DMS153 treated with DMSO at 0.1 percent for 48 hours (cell line): ENCODE data around the gene RDM1.
A peak's percentile ranks its signal among the peaks of the same experiment; 100 is the strongest.
"Not testable (repeated sequence)": the region's sequence is repeated elsewhere in the genome, so short reads cannot be mapped to it uniquely, and the experiment has no call there.

Source experiments
- DNase-seq: peaks from one replicate; lab custom pipeline; 2025; ENCODE audit not compliant: unreplicated experiment; lab: John Stamatoyannopoulos, UW

RDM1 gene

DNA sequence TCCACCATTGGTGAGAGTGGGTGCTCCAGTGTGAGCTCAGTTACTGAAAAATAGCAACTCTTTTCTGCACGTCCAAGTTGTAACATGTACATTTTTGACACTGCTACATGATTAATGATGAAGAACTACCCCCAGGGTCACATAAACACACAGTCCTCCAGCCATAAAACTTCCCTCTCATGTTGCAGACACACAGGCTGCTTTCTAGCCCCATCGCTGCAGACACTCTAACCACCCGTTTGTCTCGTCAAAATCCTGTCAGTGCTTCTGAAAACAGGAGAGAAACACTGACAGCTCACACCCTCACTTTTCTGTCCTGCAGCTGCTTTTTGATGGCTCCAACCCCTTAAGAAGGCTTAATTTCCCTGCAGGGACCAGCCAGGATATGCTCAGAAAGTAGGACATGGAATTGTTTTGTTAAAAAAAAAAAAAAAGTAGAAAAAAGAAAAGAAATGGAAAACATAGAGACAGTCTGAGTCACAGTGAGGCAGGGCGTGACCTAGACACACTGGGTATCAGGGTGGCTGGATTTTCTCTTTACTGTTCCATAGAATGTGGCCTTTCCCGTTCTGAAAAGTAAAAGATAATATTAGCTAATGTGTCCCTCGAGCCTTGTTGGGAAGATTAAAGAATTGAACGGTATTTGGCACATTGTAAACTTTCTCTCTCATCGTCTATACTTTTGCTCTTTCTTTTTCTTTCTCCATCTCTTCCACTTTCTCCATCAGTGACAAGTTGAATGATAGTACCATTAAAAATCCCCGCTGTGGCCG, 29.7 kb downstream of the RDM1 start:
- no peak for DNase-seq

DNA sequence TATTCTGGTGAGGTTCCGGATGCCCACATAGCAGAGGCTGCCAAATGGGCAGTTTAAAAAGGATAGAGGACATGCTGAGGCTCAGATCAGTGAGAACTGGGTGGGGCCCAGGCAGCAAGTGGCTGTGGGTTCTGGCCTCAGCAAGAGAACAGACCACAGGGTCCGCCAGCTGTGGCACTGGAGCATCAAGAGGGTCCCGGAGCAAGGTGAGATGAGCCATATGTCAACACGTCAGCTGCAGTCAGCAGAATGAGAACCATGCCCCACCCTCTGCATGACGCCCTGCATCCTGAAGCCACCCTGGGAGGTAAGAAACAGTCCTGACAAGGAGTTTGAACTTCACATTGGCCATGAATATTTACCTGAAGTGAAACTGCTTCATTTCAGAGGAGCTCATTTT, 30.3 kb downstream of the RDM1 start:
- DNase-seq = no peak

DNA sequence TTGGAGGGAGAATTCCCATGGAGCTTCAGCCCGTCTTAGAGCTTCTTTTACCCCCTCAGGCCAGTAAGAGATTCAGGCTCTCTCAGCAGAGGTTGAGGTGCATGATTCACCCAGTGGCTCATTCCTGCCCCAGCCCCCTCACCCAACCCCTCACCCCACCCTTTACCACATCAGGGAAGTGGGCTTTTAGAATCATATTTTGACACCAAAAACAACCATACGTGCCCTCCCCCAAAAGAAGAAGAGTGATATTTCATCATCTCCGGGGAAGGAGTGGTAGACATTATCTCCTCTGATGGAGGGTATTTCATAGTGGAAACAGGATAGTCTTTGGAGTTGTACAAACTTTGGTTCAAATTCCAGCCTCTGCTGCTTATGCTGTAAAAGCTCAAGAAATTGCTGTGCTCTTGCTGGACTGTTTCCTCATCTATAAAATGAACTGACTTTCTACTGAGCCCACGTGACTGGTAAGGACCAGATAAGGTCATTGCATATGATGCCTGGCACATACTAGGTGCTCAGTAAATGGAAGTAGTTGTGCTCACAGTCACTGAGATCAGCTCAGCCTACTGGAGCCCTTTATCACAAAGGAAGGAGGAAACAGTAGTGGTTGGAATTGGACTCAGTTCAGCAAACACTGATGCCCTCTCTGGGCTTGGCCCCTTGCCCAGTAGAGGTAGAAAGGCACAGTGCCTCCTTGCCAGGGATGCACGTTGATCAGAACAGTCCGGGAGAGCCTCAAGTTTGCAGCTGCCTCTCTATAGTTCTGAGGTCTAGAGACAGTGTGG, 32.1 kb downstream of the RDM1 start:
- DNase-seq = peak; percentile 6

DNA sequence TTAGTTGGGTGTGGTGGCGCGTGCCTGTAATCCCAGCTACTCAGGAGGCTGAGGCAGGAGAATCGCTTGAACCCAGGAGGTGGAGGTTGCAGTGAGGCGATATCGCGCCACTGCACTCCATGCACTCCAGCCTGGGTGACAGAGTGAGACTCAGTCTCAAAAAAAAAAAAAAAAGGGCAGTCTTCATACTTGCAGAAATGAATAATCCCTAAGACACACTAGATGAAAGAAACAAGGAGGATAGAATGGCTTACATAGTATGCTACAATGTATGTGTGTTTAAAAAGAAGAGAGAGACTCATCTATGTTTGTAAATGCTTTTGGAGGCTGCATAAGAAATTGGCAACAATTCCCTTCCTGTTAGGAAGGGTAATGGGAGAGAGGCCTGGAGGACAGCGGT, 32.8 kb downstream of the RDM1 start:
- not testable (repeated sequence) for DNase-seq

DNA sequence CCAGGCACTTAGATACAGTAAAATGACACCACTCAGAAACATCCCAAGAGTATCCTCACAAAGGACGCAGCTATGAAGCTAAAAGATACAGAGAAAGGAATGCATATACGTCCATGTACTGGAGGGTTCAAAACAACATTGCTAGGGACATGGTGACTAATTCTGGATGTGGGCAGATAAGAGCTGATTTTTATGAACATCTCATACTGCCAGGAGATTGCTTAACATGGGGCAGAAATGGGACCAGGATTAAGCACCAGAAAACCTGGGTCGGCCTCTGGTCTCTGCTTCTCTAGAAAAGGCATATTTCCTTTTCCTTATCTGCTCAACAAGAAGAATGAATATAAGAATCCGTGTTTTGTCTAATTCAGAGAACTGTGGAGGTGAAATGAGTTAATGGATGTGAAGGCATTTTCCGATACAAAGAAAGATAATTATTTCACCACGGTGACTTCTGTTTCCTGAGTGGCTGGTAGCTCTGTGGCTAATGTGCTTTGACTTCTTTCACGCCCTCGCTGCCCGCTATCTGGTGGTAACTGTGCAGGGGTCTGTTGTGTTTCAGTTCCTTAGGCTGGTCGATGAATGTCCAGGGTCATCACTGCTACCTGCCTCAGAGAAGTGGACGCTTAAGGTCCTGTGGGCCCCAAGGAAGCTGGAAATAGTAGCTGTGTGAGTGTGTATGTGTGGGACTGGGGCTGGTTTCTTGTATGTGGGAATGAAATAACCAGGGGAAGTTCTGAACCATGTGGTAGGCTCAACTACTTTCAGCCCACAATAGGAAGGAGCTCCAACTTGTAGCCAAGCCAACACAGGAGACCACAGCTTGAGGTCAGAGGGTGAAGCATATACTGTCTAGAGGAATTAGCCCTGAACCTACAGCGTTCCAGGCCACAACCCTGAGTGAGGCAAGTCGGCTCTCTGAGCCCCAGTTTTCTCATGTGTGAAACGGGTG, 34.7 kb downstream of the RDM1 start:
- no peak for DNase-seq

DNA sequence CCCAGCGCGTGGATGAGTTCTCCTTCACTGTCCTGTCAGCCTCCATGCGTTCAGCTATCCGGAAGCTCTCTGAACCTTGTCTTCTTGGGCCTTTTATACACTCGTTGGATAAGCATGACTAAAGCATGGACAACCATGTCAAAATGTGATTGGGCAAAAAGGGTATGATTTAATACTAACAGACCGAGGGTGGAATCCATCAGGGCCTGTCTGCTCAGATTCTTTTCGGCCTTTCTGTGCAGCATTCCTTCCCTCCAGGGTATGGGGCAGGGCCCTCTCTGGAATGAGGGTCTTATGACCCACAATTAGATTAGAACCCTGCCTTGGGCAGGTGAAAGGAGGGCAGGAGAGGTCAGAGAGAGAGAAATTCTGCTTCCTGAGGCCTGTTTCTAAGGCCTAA, 36.4 kb downstream of the RDM1 start:
- no peak for DNase-seq

DNA sequence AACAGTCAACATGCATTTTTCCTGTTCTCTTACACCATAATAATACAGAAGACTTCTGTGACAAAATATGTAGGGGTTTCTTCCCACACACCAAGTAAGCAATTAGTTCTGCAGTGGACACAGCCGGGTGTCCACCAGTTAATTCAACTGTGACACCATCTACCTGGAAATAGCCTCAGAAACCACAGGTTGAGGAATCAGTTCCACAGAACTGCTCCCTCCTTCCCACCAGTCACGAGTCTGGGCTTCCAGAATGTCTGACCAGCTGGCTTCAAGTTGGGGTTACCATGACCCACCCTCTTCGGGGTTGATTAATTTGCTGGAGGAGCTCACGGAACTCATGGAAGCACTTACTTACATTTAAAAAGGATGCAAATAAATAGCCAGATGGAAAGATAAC, 36.8 kb downstream of the RDM1 start:
- DNase-seq = no peak

DNA sequence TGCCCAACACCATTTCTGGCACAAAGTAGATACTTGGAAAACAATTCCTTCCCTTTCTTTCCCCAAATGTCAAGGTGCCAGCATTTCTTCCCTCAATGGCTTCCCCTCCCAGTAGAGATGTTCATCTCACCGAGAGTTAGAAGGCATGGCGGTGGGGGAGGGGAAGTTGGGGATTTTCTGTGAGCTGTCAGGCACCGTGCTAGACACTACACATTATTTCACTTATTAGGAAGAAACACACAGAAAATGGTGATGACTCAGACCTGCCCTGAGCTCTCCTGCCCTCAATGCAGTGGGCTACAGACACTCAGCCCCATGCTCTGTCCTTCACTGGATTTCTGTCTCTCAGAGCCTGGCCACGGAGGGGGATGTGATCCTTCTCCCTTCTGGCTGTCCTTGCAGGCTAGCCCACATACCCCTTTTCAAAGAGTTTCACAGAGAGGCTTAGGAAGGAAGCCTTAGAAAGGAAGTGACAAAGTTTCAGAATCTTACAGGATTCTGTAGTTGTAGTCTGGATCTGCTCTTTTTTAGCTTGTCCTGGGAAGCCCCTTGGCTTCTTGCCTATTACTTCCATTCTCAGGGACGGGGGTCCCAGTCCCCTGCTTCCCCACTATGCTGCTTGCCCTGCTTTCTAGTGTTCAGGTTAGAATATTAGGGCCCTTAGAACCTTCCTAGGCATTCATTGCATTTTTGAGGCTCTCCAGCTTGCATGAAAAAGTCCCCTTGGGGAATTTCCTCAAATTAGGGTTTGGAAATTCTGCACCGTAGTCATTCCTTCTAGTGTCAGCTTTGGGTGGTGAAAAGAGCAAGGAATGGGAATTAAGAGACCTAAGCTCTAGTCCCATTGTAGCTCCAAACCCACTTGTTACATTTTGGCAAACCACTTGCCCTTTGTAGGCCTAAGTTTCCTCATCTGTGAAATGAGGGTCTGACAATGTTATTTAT, 38.2 kb downstream of the RDM1 start:
- no peak for DNase-seq

DNA sequence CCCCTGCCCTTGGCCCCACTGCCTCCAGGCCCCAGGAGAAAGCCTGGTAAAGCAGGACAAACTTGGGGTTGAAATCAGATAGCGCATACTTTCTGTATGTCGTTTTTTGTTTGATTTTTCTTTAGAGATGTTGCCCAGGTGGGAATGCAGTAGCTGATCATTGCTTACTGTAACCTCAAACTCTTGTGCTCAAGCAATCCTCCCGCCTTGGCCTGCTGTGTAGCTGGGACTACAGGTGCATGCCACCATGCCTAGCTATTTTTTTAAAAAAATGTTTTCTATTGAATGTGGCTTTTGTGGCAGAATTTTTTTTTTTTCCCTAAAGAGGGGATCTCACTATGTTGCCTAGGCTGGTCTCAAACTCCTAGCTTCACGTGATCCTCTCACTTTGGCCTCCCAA, 39.3 kb downstream of the RDM1 start:
- no peak for DNase-seq

DNA sequence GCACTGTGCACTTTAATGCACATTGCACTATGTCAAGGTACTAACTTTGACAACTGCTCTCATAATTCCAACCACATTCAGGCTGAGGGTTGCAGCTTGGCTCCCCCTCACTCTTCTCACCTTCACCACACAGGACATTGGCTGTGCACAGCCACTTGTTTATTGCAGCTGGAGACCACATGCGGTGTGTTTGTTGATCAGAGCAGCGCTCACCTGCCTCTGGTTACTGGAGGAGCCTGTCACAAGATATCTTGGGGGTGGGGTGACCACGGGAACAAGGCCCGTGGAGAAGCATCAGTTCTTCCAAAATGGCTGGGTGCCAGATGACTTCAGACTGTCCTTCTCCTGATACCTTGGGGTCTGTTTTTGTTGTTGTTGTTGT, 39.8 kb downstream of the RDM1 start:
- DNase-seq = no peak

DNA sequence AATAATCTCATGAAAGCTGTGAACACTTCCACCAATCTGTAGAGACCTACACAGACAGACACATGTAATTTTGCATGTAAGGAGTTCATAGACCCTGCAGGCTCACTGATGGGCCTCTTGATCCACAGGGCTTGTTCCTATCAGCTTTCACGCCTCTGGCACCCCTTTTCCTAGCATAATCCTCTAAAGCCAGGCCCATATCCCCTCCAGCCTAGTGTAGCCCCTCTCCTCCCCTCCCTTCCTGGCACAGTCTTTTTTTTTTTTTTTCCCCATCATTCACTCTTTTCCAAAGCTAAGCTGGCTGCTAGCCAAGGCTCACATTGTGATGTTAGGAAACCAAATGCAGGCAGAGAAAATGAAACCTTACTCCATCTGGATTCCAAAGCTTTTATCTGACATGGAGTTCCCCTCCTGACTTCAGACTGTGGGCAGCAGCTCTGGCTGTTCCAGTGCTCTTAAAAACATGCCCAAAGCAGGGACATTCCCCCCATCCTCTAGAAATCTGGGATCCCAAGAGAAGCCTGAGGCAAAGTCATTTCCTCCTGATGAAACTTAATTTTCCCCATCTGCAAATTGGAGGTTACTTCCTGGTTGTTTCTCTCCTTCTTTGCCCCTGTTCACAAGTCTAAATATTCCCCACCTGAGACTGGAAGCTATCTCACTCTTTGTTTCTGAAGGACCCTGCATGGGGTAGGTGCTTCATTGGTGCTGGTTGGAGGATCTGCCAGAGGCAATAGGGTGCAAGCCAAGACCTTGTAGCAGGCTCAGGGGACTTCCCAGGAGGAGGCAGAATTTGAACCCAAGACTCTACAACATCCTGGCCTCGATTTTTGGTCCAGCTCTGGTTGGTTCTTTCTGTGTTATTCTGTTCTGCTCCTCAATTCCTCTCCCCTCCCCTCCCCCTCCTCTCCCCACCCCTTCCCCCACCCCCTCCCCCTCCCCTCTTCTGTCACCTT, 40.5 kb downstream of the RDM1 start:
- no peak for DNase-seq

DNA sequence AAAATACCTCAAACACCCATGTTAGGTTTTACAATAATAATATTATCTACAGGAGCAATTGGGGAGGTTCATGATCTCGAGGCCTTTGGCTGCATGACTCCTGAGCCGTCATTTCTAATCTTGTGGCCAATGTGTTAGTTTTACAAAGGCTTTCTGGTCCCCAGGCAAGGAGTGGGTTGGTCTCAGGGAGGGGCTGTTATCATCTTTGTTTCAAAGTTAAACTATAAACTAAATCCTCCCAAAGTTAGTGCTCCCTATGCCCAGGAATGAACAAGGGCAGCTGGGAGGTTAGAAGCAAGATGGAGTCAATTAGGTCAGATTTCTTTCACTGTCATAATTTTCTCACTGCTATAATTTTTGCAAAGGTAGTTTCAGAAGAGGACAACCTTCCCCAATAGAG, 41.3 kb downstream of the RDM1 start:
- no peak for DNase-seq

DNA sequence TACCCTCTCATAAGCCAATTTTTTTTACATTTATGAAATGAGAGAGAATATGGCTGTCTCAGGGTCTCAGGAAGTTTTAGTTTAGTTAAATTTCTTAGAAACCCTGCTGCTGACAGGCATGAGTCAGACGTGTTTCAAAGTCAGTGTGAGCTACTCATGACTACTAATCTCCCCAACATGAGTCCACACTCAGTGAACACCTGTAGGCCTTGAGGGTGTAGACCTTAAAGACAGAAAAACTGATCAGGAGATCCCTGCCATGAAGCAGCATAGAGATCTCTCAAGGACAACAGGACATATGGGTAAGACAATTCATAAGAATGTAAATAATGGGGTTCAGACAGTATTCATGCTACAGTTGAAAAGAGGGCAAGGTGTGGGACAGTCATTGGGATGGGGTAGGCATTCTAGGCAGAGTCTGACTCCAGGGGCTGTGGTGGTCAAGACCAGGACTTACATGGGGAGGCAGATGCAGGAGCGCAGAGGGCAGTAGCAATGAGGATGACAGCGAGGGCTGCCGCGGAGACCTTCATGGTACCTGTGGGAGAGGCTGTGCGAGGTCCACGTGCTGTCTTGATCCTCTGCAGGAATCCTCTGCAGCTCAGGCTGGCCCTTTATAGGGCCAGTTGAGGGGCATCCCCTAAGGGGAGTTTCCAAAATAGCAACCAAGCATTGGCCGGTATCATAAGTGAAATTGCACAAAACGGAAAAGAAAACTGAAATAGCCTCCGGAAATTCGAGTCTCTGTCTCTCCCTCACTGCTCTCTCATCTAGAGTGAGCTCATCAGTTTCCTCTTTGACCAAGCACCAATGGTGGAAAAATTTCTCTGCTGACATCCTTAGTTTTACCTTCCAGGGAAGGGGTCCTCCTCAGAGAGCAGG, 50.6 kb downstream of the RDM1 start, which contains the start of gene CCL5:
TSS of gene CCL5 (minus strand) at position 588 of the 882 bp plus-strand sequence.
- no peak for DNase-seq

DNA sequence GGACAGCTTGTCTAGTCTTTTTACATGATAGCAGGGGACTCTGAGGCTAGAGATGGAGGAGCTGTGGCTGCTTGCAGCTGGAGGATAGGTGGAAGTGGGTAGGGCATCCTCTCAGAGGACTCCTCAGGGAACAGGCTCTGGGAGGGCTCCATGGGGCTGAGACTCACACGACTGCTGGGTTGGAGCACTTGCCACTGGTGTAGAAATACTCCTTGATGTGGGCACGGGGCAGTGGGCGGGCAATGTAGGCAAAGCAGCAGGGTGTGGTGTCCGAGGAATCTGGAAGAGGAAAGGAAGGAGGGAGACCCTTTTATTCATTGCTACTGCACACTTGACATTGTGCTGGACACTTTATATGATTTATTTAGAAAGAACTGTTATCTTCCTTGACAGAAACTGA, 52.2 kb downstream of the RDM1 start:
- no peak for DNase-seq

DNA sequence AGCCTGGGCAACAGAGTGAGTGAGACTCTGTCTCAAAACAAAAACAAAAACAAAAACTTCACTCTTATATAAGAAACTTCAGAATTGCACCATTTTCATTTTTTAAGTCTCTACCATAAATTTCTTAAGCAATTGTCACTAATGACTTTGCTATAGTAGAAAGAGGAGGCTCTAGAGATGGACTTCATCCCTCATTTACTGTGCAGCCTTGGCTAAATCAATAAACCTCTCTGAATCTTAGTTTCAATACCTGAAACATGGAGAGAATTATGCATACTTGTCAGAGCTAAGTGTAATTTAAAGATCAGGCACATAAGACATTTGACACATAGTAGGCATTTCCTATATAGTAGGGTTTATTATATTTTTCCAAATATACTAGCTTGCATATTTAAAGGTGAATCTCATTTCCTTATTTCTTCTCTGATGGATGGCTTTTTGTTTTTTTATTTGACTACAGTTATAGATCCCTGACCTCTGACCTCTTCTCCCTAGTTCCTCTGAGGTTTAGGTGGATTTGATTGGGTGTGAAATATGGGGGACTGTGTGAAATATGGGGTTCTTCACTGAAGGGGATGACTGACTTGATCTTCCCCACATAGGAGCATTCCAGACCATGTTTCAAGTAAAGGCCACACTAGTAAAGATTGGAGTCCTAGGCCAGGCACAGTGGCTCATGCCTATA, 53.1 kb downstream of the RDM1 start:
- DNase-seq = no peak

DNA sequence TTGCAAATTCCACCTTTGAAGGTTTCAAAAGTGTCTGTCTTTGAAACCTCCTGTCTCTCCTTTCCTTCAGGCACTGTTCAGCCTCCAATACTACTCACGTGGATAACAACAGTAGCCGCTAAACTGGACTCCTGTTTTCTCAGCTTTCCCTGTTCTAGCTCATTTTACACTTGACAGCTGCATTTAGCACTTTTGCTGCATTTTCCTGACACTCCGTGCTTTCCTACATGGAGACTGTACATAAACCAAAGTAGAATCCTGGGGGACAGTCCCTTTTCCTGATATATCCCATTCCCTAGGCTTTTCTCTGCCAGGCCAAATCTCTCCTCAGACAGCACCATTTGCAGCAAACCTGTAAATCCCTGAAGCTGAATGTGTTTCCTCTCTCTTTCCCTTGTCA, 54.0 kb downstream of the RDM1 start:
- no peak for DNase-seq

DNA sequence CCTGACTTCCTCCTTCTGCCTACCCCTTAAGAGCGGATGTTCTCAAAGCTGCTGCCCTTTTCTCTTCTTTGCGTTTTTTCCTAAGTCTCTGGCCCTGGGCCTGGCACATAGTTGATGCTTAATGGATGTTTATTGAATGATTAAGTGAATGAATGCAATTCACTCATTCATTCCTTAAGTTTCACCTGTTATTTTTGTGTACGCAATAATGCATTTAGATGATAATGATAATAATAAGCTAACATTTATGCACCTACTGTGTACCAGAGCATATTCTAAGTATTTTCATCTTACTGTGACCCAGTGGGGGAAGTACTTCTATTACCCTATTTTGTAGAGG, 54.8 kb downstream of the RDM1 start:
- DNase-seq = no peak
